Kidney (tissue), 14 donors: Measurements from ENCODE around the gene ZSWIM5. TPM values are rescaled to one million over a fixed set of nuclear protein-coding genes. Genes with fewer than 3 reads are reported as not detected.

ENCODE experiments used
- DNase-seq, 5 donors: peaks; one replicate each; pipeline ENCODE4 v3.0.0-alpha.2; 2013 to 2020
- FAIRE-seq: peaks from 2 replicates; lab custom pipeline; 2012; peaks lifted over from hg19 to GRCh38; lab: Jason Lieb, UNC
- H3K27ac ChIP-seq, 2 donors: one replicate each; pipeline ENCODE4 v1.7.0; 2013; ENCODE audit warnings: low read depth in 2 of 2, low read length in 2 of 2, inconsistent platforms in 1 of 2
- H3K27me3 ChIP-seq: one replicate; pipeline ENCODE4 v1.7.1; 2013; ENCODE audit warnings: low read length, inconsistent platforms; ENCODE audit not compliant: control insufficient read depth, insufficient read depth
- H3K36me3 ChIP-seq, 3 donors: one replicate each; pipeline versions ENCODE4 v1.7.0 to v1.7.1; 2013; ENCODE audit warnings: low read length in 3 of 3, control low read depth in 1 of 3, inconsistent platforms in 1 of 3; ENCODE audit not compliant: insufficient read depth in 3 of 3, control insufficient read depth in 2 of 3
- H3K4me1 ChIP-seq, 3 donors: one replicate each; pipeline versions ENCODE4 v1.7.0 to v1.7.1; 2013; ENCODE audit warnings: low read length in 3 of 3, inconsistent platforms in 1 of 3, low read depth in 1 of 3; ENCODE audit not compliant: control insufficient read depth in 2 of 3, insufficient read depth in 2 of 3
- H3K4me3 ChIP-seq, 3 donors: one replicate each; pipeline versions ENCODE4 v1.7.0 to v1.8.1; 2013; ENCODE audit warnings: low read length in 3 of 3, control low read depth in 1 of 3, inconsistent platforms in 1 of 3
- H3K9ac ChIP-seq, 3 donors: one replicate each; pipeline versions ENCODE4 v1.7.0 to v1.7.1; 2013; ENCODE audit warnings: low read length in 3 of 3, control low read depth in 1 of 3, inconsistent platforms in 1 of 3
- H3K9me3 ChIP-seq, 3 donors: one replicate each; pipeline versions ENCODE4 v1.7.0 to v1.7.1; 2013; ENCODE audit warnings: low read length in 3 of 3, control low read depth in 1 of 3, inconsistent platforms in 1 of 3; ENCODE audit not compliant: control insufficient read depth in 2 of 3, insufficient read depth in 1 of 3
- CTCF ChIP-seq: IDR thresholded peaks from 3 replicates; pipeline ENCODE4 v1.5.1; 2012; ENCODE audit warnings: mild to moderate bottlenecking, moderate library complexity, borderline replicate concordance; ENCODE audit not compliant: insufficient read depth; ENCODE audit errors: extremely low read depth
- intact Hi-C: fragments of 100-400 bp; cut with DNase I; formaldehyde crosslinking; loops from one replicate; pipeline ENCODE4 v1.11.1; 2022
- polyA plus RNA-seq: library from polyadenylated mRNA; stranded (reverse); fragments of 350-450 nt; fragmentation: Illumina TruSeq; extraction: RNeasy Lipid Tissue Mini Kit (QIAGEN cat#74804); gene quantifications from one replicate; pipeline ENCODE4 v1.2.3, GENCODE V29; 2014; ENCODE audit warnings: low read depth, low replicate concordance; ENCODE audit not compliant: insufficient read depth
- total RNA-seq: library from RNA; stranded (reverse); fragmentation: NEBNext Ultra II Directional; extraction: Animal tissue kit (Norgen Biotek cat#: 25700); gene quantifications from one replicate; pipeline ENCODE4 v1.2.1, GENCODE V29; 2021
- donor health status: control.
- donor health status: control.
- donor health status: control.
- donor health status: control.
- donor health status: control.
- donor health status: DM: yes; HTN: yes; CAD: no.
- donor health status: Normal renal cell carcinoma (clear cell type).

Gene ZSWIM5
- total and polyA plus RNA-seq, 2 donors from 2014 or later: 1.9 to 4.8 TPM

DNA sequence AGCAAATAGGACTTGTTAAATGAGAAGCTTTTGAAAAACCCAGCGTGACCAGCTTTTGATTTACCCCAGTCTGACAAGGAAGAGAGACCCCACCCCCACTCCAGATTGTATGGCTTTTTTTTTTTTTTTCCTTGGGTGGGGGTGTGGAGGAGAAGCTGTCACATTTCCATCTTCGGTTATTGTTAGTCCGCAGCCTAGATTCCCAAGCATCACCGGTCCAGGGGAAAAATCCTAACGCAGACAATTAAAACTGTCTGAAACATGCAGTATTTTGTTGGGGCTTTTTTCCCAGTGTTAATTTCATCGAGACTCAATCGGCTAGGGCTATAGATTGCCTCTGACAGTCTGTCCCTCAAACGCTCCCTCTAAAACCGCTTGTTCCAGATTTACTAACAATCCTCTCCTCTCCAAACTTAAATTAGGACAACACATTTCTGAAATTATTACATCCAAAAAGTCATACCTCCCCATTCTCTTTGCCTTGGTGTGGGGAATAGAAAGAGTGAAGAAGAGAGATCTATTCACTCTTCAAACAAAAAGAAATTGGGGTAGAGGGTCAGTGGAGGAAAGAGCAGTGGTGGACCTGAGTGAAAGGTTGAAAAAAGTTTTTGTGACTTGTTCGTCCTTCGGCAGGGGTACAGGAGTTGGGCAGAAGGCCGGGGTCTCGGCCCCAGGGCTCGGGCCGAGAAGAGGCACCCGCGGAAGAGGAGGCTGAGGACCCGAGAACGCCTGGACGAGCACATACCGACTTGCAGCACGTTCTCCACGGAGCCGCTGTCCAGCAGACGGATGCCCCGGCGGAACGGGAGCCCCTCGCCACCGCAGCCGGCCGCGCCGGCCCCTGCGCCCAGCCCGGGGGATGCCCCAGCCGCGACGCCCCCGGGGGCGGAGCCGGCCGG lies 1.1 kb downstream of the ZSWIM5 start:
- TF ChIP-seq CTCF: no peak
- intact Hi-C loops: no loop called here
- peaks cover 0 to 7% (median 3%) of the 10 kb centered on the region in 3 donors for H3K4me1 ChIP-seq
- no peaks in the 10 kb centered on the region for H3K9me3 ChIP-seq
- FAIRE-seq (no peak), DNase-seq (peak; percentile 73 to 81 (median 78))
- peak overlapping the region in 1 of 2 donors; percentile 60 for H3K27ac ChIP-seq
- H3K9ac ChIP-seq: peak overlapping the region in 2 of 3 donors; percentile 55 to 60
- H3K4me3 ChIP-seq: peak overlapping the region; percentile 58 to 78 (median 64)
- peaks cover 2% of the 10 kb centered on the region for H3K27me3 ChIP-seq
- H3K36me3 ChIP-seq: no peaks in the 10 kb centered on the region

GRCh38 chr1:45200906-45201500 lies 5.4 kb downstream of the ZSWIM5 start:
- intact Hi-C loops: no loop called here

GRCh38 chr1:45200435-45200834 lies 6.0 kb downstream of the ZSWIM5 start:
- Histone ChIP-seq H3K4me1 (peaks cover 0 to 3% (median 0%) of the 10 kb centered on the region in 3 donors), H3K9ac (no peak overlapping the region), H3K9me3 (peaks cover 0 to 9% (median 0%) of the 10 kb centered on the region in 3 donors), H3K27me3 (peaks cover 2% of the 10 kb centered on the region), H3K27ac (no peak overlapping the region), H3K36me3 (no peaks in the 10 kb centered on the region), H3K4me3 (no peak overlapping the region)
- DNase-seq (no peak), FAIRE-seq (no peak)
- no peak for TF ChIP-seq CTCF
- intact Hi-C loops: no loop called here

More at GRCh38 chr1:45200906-45201500, 5.4 kb downstream of the ZSWIM5 start:
- peaks cover 0 to 9% (median 0%) of the 10 kb centered on the region in 3 donors for H3K9me3 ChIP-seq
- H3K27me3 ChIP-seq: peaks cover 2% of the 10 kb centered on the region
- H3K9ac ChIP-seq: no peak overlapping the region
- no peaks in the 10 kb centered on the region for H3K36me3 ChIP-seq
- TF ChIP-seq CTCF: no peak
- no peak overlapping the region for H3K4me3 ChIP-seq
- no peak overlapping the region for H3K27ac ChIP-seq
- no peak for FAIRE-seq
- no peak for DNase-seq
- H3K4me1 ChIP-seq: peaks cover 0 to 3% (median 0%) of the 10 kb centered on the region in 3 donors
